Cardiac muscle cell (in vitro differentiated cells and primary cell): ENCODE data around the gene EVI2B. TPM values are rescaled to one million over a fixed set of nuclear protein-coding genes. Genes with fewer than 3 reads are reported as not detected.
"Not testable (repeated sequence)": the region's sequence is repeated elsewhere in the genome, so short reads cannot be mapped to it uniquely, and the experiment has no call there.

ENCODE experiments used
- DNase-seq, 2 donors: peaks; one replicate each; pipeline versions ENCODE4 v3.0.0 to v3.0.0-alpha.2; 2010 to 2017; ENCODE audit warnings: low read depth in 1 of 2, low spot score in 1 of 2
- H3K27ac ChIP-seq: fragments of 200-600 bp; sonication (generic); 2 replicates; pipeline ENCODE4 v1.5.1; 2016
- H3K27me3 ChIP-seq: fragments of 200-600 bp; sonication (generic); 2 replicates; pipeline ENCODE4 v1.6.0; 2016; ENCODE audit warnings: control low read depth
- H3K36me3 ChIP-seq: fragments of 200-600 bp; sonication (generic); 2 replicates; pipeline ENCODE4 v1.5.1; 2016; ENCODE audit warnings: control low read depth
- H3K4me1 ChIP-seq: fragments of 200-600 bp; sonication (generic); 2 replicates; pipeline ENCODE4 v1.8.1; 2017; ENCODE audit warnings: low read depth, mild to moderate bottlenecking, mixed run types
- H3K4me3 ChIP-seq: fragments of 200-600 bp; sonication (generic); 2 replicates; pipeline ENCODE4 v1.5.1; 2016; ENCODE audit warnings: mild to moderate bottlenecking
- H3K9me3 ChIP-seq: fragments of 200-600 bp; sonication (generic); 2 replicates; pipeline ENCODE4 v1.5.1; 2017; ENCODE audit warnings: low read depth, mild to moderate bottlenecking, control low read depth
- polyA plus RNA-seq: library from polyadenylated mRNA; unstranded; fragments of >200 nt; fragmentation: Nextera tagmentation; extraction: Ambion mirVana; gene quantifications from 2 replicates; pipeline ENCODE4 v1.2.1, GENCODE V29; 2016
- total RNA-seq: library from RNA; depleted of rRNA; stranded (reverse); fragments of >200 nt; gene quantifications from 2 replicates; pipeline ENCODE4 v1.2.3, GENCODE V29; 2016
- TF ChIP-seq, protein P1 (sequence below): IDR thresholded peaks from 2 replicates; pipeline ENCODE4 v1.5.1; 2012; ENCODE audit warnings: low read depth, mild to moderate bottlenecking, low read length

EVI2B gene
- total and polyA plus RNA-seq, 2 experiments from 2014 or later = 0.42 TPM; not detected in 1

DNA sequence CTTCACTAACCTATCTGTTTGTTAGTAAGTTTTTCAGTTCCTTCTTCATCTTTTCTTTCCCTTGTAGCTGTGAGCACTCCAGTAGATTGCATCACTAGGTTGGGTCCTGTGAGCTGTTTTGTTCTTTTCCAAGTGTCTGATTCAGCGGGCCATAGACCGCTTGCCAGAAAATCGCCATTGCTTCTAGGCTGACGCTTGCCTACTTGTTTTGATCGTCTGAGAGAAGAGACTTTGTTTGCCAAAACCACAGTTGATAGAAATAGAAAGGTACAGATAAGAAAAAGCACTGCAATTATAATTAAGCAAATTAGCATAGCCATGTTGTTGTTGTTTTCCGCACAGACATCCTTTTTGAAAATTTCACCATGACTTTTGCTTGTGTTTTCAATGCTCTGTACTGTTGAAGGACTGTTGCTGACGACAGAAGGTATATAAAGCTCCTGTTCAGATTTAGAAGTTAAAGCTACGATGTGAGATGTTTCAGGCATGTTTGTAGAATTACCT lies 4.5 kb upstream of the EVI2B start:
- Histone ChIP-seq H3K27me3 (no peaks in the 10 kb centered on the region), H3K4me1 (no peaks in the 10 kb centered on the region), H3K36me3 (no peaks in the 10 kb centered on the region), H3K9me3 (no peaks in the 10 kb centered on the region), H3K4me3 (no peak overlapping the region), H3K27ac (peak overlapping the region; percentile 13)
- TF ChIP-seq, protein P1, sequence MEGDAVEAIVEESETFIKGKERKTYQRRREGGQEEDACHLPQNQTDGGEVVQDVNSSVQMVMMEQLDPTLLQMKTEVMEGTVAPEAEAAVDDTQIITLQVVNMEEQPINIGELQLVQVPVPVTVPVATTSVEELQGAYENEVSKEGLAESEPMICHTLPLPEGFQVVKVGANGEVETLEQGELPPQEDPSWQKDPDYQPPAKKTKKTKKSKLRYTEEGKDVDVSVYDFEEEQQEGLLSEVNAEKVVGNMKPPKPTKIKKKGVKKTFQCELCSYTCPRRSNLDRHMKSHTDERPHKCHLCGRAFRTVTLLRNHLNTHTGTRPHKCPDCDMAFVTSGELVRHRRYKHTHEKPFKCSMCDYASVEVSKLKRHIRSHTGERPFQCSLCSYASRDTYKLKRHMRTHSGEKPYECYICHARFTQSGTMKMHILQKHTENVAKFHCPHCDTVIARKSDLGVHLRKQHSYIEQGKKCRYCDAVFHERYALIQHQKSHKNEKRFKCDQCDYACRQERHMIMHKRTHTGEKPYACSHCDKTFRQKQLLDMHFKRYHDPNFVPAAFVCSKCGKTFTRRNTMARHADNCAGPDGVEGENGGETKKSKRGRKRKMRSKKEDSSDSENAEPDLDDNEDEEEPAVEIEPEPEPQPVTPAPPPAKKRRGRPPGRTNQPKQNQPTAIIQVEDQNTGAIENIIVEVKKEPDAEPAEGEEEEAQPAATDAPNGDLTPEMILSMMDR = no peak
- DNase-seq = peak in 1 of 2 donors; percentile 95

DNA sequence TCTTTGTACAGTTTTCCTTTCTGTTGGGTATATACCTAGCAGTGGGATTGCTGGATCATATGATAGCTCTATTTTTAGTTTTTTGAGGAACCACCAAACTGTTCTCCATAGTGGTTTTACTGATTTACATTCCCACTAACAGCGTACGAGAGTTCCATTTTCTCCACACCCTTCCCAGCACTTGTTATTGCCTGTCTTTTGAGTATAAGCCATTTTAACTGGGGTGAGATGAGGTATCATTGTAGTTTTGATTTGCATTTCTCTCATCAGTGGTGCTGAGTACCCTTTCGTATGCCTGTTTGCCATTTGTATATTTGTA lies 887 bp upstream of the EVI2B start:
- H3K4me1 ChIP-seq = no peaks in the 10 kb centered on the region
- H3K27me3 ChIP-seq = no peaks in the 10 kb centered on the region
- H3K27ac ChIP-seq = no peak overlapping the region
- H3K4me3 ChIP-seq = no peak overlapping the region
- DNase-seq = no peak
- no peaks in the 10 kb centered on the region for H3K9me3 ChIP-seq
- no peaks in the 10 kb centered on the region for H3K36me3 ChIP-seq
- TF ChIP-seq, protein P1 = no peak

DNA sequence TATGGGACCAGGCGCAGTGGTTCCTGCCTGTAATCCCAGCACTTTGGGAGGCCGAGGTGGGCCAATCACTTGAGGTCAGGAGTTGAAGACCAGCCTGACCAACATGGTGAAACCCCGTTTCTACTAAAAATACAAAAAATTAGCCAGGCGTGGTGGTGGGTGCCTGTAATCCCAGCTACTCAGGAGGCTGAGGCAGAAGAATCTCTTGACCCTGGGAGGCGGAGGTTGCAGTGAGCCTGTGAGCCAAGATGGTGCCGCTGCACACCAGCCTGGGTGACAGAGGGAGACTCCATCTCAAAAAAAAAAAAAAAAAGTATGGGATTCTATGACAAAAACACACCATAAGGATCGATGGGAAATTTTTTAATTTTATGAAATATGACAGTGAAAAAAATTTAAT lies 1.6 kb downstream of the EVI2B start:
- not testable (repeated sequence) for H3K4me1 ChIP-seq, DNase-seq, H3K4me3 ChIP-seq, H3K36me3 ChIP-seq, H3K27me3 ChIP-seq, H3K9me3 ChIP-seq, H3K27ac ChIP-seq

DNA sequence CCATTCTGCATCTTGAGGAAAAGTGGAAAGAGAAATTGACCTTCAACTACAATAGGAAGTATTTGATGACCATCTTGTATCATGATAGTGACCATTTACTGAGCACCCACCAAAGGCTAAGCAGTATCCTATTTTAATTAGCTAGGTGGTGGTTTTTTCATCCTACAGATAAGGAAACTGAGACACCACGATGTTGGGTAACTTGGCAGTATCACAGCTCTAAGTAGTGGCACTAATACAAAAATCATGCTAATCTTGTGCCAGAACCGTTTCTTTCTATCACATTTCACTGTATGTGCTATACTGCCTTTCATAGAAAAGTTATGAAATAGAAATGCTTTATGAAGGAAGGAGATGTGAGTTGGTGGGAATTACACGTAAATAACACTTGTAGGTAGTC lies 2.3 kb downstream of the EVI2B start:
- no peaks in the 10 kb centered on the region for H3K27me3 ChIP-seq
- DNase-seq = no peak
- no peaks in the 10 kb centered on the region for H3K9me3 ChIP-seq
- H3K4me1 ChIP-seq = peaks cover 6% of the 10 kb centered on the region
- H3K27ac ChIP-seq = no peak overlapping the region
- TF ChIP-seq, protein P1 = no peak
- H3K36me3 ChIP-seq = no peaks in the 10 kb centered on the region
- no peak overlapping the region for H3K4me3 ChIP-seq

DNA sequence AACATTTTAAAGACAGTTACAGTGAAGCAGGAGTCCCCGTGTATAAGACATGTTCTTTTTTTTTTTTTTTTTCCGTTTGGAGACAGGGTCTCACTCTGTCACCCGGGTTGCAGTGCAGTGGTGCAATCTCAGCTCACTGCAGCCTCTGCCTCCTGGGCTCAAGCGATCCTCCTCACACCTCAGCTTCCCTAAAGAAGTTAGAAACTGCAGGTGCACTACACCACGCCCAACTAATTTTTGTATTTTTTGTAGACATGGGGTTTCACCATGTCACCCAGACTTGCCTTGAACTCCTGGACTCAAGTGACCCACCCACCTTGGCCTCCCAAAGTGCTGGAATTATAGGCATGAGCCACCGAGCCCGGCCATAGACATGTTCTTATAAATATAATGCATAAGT lies 3.0 kb downstream of the EVI2B start:
- TF ChIP-seq, protein P1 = no peak
- Histone ChIP-seq H3K4me3 (no peak overlapping the region), H3K36me3 (no peaks in the 10 kb centered on the region), H3K27ac (no peak overlapping the region), H3K27me3 (no peaks in the 10 kb centered on the region), H3K4me1 (peaks cover 6% of the 10 kb centered on the region), H3K9me3 (no peaks in the 10 kb centered on the region)
- no peak for DNase-seq

DNA sequence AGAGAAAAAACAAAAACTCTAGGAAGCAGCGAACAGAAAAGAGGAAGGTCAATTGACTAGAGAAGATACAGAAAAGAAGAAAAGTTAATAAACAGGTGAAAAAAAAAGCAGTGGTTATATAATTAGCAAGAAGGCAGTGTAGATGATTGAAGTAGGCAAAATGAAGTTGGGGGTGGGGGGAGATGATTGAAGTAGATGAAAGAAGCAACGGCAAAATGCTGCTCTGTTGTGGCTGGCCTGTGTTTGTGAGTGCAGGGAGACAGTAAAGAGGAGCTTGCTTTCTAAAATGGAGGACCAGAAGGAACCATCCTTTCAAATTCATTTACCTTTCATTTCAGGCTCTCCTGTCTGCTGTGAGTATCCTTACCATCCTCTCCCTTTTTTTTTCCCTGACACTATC lies 3.6 kb downstream of the EVI2B start:
- H3K36me3 ChIP-seq = no peaks in the 10 kb centered on the region
- DNase-seq = no peak
- no peaks in the 10 kb centered on the region for H3K27me3 ChIP-seq
- H3K9me3 ChIP-seq = no peaks in the 10 kb centered on the region
- H3K4me1 ChIP-seq = peaks cover 6% of the 10 kb centered on the region
- no peak overlapping the region for H3K4me3 ChIP-seq
- no peak overlapping the region for H3K27ac ChIP-seq
- TF ChIP-seq, protein P1 = no peak
